ENCODE data around the gene TCL1B.
"Not testable (repeated sequence)": the region's sequence is repeated elsewhere in the genome, so short reads cannot be mapped to it uniquely, and the experiment has no call there.

TCL1B gene, protein sequence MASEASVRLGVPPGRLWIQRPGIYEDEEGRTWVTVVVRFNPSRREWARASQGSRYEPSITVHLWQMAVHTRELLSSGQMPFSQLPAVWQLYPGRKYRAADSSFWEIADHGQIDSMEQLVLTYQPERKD

DNA sequence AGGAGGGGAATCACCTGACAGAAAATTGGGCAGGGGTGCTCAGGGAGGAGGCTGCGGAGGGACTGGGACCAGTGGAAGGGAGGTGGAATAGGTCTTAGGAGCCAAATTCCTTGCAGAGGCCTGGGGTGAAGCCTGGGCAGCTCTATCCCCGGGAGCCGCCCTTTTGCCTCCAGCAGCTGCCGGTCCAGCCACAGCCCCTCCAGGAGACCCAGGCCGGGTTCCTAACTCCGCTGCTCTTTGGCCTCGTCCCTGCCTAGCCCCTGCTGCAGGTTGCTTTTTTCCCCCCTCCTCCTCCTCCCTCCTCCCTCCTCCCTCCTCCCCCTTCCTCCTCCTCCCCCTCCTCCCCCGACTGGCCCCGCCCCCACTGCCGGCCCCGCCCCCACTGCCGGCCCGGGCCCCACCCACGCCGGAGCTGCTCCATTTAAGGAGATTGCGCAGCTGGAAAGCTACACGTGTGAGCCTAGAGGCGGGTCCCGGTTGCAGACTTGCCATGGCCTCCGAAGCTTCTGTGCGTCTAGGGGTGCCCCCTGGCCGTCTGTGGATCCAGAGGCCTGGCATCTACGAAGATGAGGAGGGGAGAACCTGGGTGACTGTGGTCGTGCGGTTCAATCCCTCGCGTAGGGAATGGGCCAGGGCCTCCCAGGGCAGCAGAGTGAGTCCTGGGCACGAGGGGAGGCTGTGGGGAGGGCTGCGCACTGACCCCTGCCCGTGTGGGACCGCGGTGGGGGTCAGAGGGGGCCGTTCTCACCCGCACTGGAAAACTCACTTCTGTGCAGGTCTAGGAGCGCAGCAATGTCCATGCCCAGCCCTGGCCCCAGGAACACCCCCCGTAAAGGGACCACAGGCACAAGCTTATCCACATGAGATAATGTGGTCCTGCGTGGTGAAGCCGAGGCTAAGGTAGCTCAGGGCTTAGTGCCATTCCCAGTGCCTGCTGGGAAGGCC, at the start of gene TCL1B:
Gene TCL1B (plus strand): TSS at position 449 of the 945 bp plus-strand sequence. CDS start 42 bp downstream, at position 491.
- no peak for DNase-seq (ENCODE audit: low read depth in 2 of 2)

DNA sequence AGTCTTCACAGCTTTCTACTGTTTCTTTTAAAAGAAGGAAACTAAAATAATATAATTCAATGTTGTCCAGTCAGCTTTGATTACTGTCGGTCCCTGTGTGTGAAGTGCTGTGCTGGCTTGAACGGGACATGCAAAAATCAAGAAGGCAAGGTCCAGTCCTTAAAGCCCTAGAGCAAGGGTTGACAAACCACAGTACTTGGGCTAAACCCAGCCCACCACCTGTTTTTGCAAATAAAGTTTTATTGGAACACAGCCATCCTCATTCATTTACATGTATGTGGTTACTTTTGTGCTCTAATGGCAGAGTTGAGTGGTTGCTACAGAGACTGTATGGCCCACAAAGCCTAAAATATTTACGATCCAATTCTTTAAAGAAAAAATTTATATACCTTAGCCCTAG, 41.2 kb upstream of the TCL1B start:
- no peak for DNase-seq (ENCODE audit: low read depth in 2 of 2)

DNA sequence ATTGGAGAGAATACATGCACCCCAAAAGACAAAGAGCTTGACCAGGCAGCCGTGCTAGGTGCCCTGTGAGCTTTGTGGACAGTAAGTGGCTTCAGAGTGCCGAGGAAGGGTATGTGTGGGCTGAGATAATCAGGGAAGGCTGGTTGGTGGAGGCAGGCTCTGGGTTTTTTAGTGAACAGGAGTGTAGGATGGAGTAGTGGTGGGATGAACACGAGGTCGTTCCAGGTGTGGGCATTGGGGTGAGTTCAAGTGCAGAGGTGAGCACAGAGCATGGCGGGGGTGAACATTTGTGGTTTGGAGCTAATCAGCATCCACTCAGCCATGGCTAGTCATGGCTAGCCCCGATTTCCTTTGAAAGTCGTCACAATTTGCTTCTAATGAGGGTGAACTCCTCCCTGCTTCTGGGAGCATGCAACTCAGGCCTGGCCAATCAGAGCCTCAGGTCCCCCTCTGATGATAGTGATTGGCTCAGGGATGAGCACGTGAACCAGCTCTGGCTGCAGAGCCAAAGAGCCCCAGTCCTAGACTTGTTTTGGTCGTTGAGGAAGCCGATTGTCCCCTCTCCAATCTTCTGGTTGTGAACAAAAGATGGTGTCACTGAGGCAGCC, 40.7 kb upstream of the TCL1B start:
- no peak for DNase-seq (ENCODE audit: low read depth in 2 of 2)

DNA sequence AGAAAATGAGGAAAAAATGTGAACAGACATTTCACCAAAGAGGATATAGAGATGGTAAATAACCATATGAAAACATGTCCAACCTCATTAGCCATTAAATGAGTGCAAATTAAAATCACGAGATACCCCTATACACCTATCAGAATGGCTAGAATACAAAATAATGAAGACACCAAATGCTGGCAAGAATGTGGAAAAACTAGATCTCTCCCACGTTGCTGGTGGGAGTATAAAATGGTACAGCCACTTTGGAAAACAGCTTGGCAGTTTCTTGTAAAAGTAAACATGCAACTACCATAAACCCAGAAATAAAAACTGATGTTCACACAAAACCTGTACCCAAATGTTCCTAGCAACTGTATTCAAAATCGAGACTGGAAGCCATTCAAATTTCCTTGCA, 38.3 kb upstream of the TCL1B start:
- DNase-seq (ENCODE audit: low read depth in 2 of 2): no peak

DNA sequence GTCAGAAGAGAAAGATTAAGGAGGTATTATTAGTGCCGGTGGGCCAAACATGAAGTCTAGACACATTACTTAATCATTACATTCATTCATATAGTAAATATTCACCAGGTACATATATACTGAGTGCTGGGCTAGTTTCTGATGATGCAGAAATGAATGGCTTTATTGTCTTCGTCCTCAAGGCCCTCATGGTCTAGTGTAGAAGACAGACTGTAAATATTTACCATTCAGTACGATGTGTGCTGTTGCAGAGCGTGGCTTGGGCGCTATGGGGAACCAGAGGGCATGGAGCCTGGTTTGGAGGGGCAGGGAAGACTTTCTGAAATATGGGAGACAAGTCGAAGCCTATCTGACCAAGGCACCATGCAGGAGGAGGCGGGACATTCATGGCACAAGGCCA, 37.0 kb upstream of the TCL1B start:
- DNase-seq (ENCODE audit: low read depth in 2 of 2): no peak

DNA sequence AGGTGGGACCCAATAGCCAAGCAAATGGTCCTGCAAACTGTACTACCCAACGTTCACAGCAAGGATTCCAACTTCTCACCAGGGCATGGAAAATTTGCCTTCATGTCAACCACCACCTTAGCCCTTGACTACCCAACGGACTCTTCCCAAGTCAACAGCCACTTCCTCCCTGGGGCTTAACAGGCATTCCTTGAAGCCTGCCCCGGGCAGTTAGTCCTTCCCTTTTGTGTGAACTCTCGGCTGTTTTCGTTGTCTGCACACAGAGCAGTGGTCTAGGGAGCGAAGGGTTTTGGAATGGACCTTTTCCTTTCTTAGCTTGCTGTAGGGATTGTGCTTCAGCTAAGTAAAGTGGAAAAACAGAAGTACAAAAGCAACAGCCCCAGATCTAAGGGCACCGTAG, 35.2 kb upstream of the TCL1B start:
- no peak for DNase-seq (ENCODE audit: low read depth in 2 of 2)

DNA sequence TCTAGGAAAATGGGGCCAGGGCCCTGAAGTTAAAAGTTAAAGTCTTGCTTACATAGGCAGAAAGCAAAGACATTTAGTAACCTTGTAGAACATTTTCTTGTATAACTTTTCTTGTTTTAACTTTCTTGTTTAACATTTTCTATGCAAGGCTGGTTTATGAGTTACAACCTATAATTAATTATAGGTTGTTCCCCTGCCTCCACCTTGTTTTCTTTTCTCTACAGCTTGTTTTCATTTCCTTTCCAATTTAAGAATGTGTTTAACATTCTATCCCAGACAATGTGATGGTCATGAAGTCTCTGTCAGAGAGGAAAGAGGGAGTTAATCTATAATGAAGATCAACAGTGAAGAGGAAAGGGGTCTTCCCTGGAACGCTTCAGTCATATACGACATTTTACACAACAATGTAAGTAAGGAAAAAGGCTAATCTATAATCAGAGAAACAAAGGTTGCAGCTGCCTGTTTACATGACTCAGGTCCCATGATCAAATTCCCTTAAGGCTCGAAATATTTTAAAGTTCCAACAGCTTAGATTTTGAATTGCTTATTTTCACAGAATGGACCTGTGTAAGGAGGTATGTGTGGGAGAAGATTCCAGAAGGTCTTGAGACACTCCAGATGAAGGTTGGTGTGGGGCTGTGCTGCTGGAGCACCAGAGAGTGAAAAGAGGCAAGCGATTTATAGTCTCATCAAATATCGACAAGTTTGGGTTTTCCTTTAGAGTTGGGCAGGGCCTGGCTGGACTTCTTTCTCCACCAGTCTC, 34.2 kb upstream of the TCL1B start:
- no peak for DNase-seq (ENCODE audit: low read depth in 2 of 2)

DNA sequence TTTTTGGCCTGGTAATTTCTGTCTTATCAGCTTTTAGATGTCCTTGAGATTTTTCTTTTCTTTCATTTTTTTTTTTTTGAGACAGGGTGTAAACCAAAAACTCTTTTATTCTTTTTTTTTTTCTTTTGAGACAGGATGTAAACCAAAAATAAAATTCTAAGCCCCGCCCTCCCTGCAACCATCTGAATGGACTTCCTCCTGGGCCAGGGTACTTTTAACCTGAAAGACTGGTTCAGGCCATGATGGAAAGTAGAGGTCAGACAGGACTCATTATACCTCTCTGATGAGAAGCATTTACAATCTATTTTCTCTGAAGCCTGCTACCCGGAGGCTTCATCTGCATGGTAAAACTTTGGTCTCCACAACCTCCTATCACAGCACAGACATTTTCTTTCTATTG, 33.5 kb upstream of the TCL1B start:
- DNase-seq (ENCODE audit: low read depth in 2 of 2): no peak

DNA sequence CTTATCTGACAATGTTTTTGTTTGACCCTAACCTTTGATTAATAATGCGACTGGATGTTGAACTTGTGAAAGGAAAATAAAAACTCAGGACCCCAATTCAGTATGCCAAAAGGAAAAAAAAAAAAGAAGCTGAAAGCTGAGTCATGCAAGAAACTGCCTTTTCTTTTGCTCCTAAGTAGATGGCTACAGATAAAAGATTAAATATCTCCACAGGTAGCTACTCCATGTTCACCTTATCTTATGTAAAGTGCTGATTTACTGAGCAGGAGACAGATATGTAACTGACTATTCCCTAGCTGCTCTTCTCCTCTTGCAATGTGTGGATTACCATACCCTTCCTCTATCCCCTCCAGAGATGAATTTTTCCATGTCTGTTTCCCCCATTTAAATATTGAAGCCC, 30.8 kb upstream of the TCL1B start:
- DNase-seq (ENCODE audit: low read depth in 2 of 2): no peak

DNA sequence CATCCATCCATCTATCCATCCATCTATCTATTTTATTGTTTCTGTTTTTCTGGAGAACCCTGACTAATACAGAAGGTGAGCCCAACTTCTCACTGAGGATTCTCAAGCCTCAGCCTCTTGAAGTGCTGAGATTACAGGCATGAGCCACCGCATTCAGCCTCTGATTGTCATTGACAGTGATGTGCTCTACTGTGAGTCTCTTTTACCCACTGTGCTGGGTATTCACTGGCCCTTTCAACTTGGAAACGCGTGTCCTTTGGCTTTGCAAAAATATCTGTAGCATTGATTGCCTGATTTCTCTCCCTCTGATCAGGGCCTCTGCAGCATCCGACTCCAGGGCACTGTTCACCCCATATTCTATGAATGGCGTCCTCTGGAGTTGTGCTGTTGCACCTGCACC, 29.6 kb upstream of the TCL1B start:
- no peak for DNase-seq (ENCODE audit: low read depth in 2 of 2)

DNA sequence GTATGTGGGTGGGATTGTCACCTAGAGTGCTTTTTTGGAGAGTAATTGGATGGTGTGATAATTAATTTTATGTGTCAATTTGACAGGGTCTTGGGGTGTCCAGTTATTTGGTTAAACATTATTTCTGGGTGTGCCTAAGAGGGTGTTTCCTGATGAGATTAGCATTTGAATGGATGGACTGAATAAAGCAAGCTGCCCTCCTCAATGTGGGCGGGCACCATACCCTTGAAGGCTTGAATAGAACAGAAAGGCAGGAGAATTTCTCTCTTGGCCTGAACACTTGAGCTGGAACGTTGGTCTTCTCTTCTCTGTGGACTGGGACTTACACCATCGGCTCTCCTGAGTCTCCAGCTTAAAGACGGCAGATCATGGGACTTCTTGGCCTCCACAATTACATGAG, 28.8 kb upstream of the TCL1B start:
- DNase-seq (ENCODE audit: low read depth in 2 of 2): no peak

DNA sequence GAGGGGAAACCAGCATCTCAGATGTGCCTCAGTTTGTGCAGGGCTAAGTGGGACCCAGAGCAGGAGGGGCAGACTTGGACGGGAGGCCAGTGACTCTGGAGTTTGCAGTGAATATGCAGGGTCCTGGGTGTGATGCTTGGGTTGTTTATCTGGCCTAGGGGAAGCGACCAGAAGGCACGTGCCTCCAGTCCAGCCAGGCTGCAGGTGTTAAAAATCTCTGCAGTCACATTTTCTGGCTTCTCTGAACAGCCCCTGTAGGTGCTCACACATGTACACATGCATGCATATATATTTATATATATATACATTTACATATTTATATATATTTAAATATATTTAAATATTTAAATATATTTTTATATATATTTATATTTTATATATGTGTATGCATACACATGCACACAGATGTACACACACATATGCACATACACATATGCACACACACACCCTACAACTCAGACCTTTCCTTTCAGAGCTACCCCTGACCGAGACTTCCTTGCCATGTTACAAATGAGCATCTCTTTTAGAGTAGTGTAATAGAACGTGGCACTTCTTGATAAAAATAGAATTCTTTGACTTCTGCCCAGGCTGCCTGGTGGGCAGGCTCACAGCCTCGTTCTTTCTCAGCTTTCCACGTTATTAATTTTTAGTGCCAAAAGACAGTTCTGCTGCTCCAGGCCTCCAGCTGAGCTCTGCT, 26.8 kb upstream of the TCL1B start:
- no peak for DNase-seq (ENCODE audit: low read depth in 2 of 2)

DNA sequence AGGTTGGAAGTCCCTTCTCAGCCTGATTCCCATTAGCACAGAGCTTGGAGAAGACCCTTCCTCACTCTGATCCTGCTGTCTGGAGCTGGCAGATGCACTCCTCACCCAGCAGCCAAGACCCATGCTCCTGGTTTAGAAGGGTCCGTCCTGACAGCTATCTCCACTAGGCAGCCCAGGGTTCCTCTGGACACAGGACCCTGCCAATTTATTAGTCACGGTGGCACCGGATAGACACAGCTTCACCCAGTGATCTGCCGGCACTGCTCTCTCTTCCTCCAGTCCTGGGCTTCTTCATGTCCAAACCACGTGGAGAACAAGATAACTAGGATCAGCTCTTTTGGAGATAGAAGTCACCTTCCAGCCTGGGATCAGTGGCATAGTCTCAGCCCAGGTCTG, 26.2 kb upstream of the TCL1B start:
- DNase-seq (ENCODE audit: low read depth in 2 of 2): no peak

DNA sequence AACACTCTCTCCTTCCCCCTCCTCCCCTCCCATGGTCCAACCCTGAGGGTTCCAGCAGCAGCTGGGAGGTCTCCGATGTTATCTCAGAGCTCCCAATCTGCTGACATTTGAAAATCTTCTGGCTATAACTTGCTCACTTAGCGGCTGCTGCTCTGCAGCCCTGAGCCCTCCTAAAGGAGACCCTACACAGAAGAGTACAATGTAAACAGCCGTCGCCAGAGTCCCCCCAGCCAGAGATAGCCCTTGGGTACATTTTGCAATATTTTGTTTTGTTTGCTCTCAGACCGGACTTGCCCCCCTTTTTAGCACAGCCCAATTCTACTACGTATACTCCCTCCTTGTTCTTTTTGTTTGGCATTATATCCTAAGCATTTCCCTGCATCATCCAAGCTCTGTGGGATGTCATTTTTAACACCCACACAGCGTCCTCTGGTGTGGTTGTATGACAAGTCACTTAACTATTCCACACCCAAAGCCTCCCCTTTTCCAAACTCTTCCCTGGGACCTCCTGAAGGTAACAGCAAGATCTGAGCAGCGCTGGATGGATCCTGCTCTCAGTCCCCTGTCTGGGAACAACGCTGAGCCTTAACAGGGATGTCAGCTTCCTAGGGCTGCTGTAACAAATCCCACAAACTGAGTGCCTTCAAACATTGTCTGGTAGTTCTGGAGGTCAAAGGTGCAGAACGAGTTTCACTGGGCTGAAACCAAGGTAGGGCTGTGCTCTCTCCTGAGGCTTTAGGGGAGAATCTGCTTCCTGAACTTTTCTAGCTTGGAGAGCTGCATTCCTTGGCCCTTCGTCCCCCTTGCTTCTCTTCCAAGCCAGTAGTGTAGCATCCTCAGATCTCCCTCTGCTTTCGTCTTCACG, 25.3 kb upstream of the TCL1B start:
- no peak for DNase-seq (ENCODE audit: low read depth in 2 of 2)

DNA sequence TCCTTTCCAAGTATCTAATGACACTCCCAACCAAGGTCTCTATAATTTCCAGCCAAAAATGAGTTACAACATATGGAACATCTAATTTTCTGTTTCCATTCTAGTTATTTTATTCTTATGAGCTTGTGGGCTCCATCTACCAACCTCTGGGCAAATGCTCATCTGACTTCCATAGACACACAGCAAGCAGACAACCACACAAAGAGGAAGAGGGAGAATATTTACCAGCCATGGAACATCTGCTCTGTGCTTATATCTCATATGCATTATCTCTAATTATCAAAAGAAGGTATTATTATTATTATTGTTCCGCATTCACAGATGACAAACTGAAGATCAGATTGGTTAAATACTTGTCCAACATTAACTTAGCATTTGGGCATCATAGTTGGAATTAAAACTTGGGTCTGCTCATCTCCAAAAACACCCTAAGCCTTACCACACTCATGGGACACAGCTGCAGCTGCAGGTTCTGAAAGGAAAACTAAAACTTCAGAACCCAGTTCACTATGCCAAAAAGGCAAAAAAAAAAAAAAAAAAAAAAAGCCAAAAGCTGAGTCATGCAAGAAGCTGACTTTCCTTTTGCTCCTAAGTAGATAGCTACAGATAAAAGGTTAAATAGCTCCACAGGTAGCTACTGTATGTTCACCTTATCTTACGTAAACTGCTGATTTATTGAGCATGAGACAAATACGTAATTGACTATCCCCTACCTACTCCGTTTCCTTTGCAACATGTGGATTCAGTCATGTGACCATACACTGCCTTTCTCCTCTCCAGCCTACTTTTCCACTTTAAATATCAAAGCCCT, 23.6 kb upstream of the TCL1B start:
- DNase-seq (ENCODE audit: low read depth in 2 of 2): no peak

DNA sequence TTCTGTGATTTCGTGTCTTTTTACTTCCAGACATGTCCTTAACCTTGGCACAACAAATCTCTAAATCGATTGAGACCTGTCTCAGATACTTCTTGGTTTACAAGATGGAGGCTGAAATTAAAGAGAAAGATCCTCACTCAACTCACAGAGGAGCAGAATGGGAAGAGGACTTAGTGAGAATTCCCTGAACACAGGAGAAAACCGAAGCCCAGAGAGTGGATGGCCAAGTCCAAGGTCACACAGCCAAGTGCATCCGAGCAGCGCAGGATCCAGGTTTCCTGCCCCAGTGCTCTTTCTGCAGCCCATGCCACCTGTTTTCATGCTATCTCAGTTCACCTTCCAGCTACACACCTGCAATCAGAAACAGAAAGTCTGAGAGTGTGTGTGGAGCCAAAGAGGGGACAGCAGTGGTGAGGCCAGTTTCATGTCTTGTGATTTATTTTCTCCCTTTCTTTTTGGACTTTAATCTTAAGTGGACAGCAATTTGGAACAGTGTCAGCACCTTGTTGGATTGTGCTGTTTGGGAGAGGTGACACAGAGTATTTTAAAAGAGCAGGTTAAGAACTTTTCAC, 22.9 kb upstream of the TCL1B start:
- DNase-seq (ENCODE audit: low read depth in 2 of 2): no peak

DNA sequence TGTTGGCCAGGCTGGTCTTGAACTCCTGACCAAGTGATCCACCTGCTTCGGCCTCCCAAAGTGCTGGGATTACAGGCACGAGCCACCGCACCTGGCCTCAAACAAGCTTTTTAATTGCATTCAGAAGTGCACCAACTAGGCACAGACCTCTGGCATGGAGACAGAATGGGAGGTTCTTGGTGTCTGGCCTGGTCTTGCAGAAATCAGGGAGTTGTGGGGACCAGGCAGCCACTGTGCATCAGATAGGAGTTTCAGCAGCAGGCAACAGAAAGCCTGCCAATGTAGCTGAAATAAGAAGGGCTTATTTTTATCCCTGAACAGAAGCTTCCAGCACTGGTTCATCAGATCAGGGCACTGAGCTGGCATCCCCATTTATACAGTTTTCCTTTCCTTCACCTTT, 22.2 kb upstream of the TCL1B start:
- DNase-seq (ENCODE audit: low read depth in 2 of 2): no peak

DNA sequence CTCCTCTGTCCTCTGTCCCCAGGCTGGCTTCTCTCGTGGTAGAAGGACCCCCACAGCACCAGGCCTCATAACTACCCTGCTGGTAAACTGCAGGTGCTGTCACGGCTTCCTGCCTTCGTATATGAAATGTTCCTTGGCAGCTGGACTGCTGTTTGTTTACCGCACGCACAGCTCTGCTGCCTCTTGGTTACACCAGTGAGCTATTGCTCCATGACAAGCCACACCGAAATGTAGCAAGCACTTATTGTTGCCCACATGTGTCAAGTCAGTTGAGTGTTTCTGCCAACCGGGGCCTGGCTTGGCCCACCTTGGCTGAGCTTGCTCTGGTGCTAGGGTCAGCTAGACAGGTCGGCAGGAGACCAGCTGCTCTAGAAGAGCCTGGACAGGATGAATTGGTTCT, 21.7 kb upstream of the TCL1B start:
- DNase-seq (ENCODE audit: low read depth in 2 of 2): no peak

DNA sequence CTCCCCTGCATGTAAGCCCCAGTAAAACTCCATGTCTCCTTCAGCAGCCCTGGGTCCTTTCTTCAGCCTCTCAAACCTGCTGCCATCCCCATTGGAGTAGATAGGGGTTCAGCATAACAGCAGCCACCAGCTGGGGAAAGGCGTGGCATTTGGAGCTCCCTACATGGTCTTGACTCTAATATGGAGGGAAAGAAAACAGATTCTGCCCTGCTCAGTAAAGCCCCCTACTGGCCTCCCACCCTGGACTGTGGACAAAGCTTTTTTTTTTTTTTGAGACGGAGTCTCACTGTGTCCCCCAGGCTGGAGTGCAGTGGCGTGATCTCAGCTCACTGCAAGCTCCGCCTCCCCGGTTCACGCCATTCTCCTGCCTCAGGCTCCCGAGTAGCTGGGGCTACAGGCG, 20.7 kb upstream of the TCL1B start:
- DNase-seq (ENCODE audit: low read depth in 2 of 2): not testable (repeated sequence)

DNA sequence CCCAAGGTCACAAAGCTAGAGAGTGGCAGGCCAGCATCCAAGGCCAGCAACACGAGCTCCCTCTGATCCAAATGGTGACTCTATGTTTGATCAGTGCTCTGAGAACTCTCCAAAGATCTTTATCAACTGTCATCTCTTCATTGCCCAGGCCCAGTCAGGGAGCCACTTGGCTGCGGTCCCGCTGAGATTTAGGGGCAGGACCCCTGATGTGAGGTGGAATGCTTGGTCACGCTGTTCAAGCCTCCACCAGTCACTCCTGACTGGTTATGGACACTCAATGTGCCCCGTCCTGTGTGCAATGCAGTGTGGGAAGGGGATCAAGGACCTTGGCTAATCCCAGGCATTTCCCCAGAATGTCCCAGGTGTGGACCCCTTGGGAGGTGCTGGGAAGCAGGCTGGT, 19.8 kb upstream of the TCL1B start:
- DNase-seq (ENCODE audit: low read depth in 2 of 2): no peak
